Activated naive CD4-positive, alpha-beta T cell treated with anti-CD3 and anti-CD28 coated beads, Interleukin-2, amount 50 U/mL, for 72 hours (primary cell): ENCODE data around the gene DTNBP1. TPM values are rescaled to one million over a fixed set of nuclear protein-coding genes. Genes with fewer than 3 reads are reported as not detected.

Experiments
- ATAC-seq, 2 donors: fragments of 150-1000 bp; cut with Tn5 transposase; 2 replicates each; pipeline ENCODE4 v1.10.0; 2021; ENCODE audit warnings: mild to moderate bottlenecking in 2 of 2, moderate library complexity in 2 of 2
- DNase-seq, 2 donors: peaks; one replicate each; pipeline ENCODE4 v3.0.0; 2021 to 2022; ENCODE audit warnings: low spot score in 2 of 2
- H3K27ac Mint-ChIP-seq, 2 donors: one replicate each; pipeline ENCODE4 v1.8.0; 2022; ENCODE audit warnings: mild to moderate bottlenecking in 2 of 2, mixed read lengths in 2 of 2
- H3K36me3 Mint-ChIP-seq, 2 donors: one replicate each; pipeline ENCODE4 v1.8.0; 2022; ENCODE audit warnings: mixed read lengths in 2 of 2
- H3K9me3 Mint-ChIP-seq, 2 donors: one replicate each; pipeline ENCODE4 v1.8.0; 2022; ENCODE audit warnings: mixed read lengths in 2 of 2
- total RNA-seq, 2 donors: library from RNA; stranded (reverse); gene quantifications; one replicate each; pipeline ENCODE4 v1.2.3, GENCODE V29; 2022

DTNBP1 gene
- total RNA-seq, 2 donors from 2014 or later = 14.1 to 24.5 TPM

DNA sequence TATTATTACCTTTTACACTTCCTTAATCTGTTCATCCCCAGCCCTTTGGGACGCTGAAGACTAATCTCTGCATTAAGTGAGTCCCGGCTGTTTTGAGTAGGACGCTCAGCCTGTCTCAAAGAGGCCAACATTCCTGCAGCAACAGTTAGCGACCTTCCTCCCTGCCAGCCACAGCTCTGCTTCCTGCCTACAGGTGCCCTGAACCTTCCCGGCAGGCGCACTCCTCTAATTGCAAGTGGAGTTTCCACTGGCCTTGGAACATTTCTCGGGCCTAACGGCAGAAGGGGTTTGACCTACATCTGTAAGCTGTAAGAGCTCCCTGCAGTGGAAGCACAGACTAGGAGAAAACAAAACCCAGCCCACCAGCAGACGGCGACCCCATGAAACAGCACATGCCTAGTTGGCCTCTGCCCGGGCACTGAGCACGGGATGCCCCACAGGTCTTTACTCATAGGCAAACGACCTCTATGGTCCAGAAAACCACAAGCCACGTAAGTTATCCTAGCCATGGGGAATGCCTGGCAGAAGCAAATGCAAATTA lies 137.9 kb downstream of the DTNBP1 start:
- peaks cover 40 to 65% of the 10 kb centered on the region in 2 donors for H3K36me3 Mint-ChIP-seq
- H3K9me3 Mint-ChIP-seq = peaks cover 10 to 19% of the 10 kb centered on the region in 2 donors
- H3K27ac Mint-ChIP-seq = peak overlapping the region; percentile 69 to 80
- ATAC-seq = peak in 1 of 2 donors; percentile 56
- DNase-seq = no peak

DNA sequence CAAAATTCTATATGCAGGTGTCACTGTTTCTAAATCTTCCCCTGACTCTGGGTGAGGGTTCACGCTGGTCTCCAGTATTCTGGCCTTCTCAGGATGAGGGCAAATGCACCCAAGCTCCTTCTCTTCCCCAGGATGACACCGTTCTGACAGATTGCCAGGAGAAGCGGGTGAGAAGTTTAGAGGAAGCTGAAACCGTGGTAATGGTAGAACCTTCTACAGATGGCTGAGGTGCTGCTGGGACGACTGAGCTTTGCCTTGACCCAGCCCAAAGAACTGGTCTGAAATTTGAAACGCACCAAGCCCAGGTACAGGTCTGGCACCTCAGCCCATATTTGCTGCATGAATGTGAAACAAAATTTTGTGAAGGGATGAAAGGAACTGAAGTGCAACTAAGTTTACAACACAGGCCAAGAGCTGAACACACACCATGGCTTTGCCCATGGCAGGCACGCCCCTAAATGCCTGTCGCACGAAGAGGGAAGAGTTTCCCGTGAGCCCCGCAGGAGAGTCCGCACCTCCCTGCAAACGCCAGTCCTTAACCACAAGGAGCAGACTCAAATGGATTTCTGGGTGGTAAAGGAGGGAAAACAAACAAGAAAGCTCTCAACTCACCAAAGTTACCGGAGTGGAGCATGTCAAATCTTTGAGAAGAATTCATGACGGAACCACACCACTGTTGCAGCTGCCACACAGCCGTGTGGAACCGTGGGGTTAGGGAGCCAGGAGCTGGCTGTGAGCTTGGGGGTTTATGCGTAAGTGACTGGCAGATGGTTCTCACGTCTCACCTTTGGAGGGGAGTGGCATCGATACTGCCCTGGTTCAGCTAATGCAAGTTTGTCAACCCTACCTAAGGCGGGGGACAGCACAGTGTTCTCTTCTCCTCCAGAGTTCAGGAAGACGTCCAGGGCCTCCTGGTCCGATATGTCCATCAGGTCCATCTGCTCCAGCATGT lies 138.9 kb downstream of the DTNBP1 start:
- DNase-seq (no peak), ATAC-seq (no peak)
- Mint-ChIP-seq H3K27ac (peak overlapping the region; percentile 80 to 89), H3K36me3 (peaks cover 49 to 58% of the 10 kb centered on the region in 2 donors), H3K9me3 (peaks cover 10 to 19% of the 10 kb centered on the region in 2 donors)

DNA sequence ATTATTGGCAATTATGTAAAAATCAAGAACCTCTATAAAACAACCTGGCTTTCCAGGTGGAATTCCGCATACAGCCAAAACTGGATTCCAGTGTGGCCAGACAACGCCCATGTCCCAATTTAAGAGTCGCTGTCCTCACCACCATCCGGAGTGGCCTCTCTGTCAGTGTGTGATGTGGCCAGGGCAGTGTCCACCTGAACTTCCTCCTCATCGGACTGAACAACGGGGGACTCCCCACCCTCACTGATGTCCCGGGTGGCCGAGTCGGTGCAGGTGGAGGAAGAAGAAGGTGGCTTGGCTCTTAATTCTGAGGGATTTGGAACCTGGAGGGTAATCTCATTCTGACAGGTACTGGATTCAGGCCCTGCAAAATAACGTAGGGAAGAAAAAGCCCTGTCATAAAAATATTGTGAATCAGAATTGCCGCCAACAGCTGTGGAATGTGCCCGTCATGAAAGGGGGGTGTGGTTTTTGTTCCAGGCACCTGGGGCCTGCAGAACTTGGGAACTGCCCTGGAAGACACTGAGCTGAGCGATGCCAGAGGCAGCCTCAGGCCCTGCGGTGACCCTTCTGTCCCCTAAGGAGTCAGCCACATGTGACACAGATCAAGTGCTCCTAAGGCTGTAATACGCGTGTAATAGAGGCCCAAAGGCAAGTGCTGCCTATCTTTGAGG lies 139.8 kb downstream of the DTNBP1 start:
- DNase-seq (no peak), ATAC-seq (no peak)
- Mint-ChIP-seq H3K27ac (peak overlapping the region; percentile 80 to 91), H3K36me3 (peaks cover 45 to 52% of the 10 kb centered on the region in 2 donors), H3K9me3 (peaks cover 10 to 18% of the 10 kb centered on the region in 2 donors)

DNA sequence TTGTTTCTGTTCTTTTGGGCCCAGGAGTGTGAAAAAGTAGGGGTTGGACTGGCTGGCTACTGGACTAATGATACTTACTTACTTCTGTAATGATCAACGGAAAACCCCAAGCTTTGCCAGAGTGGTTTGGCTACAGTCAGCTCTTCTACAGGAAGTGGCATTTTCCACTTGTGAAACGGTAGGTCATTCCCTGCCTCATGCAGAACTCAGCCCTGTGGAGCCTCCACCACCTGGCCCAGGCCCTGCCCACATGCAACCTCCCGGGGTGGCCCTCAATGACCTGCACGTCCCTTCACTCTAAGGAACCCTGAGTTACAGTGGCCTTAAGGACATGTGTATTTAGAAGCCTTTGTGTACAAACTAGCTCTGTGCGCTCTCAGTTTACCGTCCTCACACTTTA lies 140.4 kb downstream of the DTNBP1 start:
- Mint-ChIP-seq H3K36me3 (peaks cover 41 to 46% of the 10 kb centered on the region in 2 donors), H3K27ac (peak overlapping the region; percentile 80 to 91), H3K9me3 (peaks cover 4 to 12% of the 10 kb centered on the region in 2 donors)
- DNase-seq = no peak
- ATAC-seq = peak; percentile 17 to 78

DNA sequence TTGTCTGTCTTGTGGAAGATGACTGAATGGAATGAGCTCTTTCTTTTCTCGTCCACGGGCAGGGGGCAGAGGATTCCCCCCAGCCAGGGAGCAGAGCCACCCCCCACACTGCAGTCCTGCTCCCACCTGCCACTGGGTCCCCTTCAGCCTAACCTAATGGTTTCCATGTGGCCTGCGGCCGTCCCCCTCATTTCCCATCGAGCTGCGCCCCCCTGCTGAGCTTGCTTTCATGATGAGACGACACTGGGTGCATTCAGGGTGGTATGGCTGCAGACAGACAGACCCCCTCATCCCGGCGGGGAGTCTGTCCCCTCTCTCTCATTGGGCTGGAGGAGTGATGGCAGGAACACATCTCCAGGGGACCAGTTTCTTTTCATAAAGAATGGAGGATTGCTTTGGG lies 140.8 kb downstream of the DTNBP1 start:
- no peak for DNase-seq
- Mint-ChIP-seq H3K9me3 (peaks cover 3 to 10% of the 10 kb centered on the region in 2 donors), H3K36me3 (peaks cover 41 to 42% of the 10 kb centered on the region in 2 donors)

DNA sequence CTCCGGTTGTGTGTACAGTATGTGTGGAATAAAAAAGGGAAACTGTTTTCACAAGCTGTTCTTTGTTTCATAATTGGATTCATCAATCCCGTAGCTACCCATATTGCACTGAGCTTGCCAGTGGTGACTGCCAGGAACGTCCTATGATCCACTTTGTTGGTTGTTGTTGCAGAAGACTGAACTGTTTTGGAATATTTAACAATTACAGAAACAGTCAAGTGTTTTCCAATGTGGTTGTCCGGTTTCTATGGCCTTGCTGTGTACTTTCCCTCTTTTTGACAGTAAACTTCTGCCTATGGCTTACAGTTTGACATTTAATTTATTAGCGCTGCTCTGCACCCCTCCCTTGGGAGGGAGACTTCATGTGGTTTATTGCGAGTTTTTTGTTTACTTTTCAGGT lies 141.2 kb downstream of the DTNBP1 start:
- peaks cover 3 to 10% of the 10 kb centered on the region in 2 donors for H3K9me3 Mint-ChIP-seq
- ATAC-seq (no peak), DNase-seq (no peak)
- H3K36me3 Mint-ChIP-seq = peaks cover 38 to 40% of the 10 kb centered on the region in 2 donors
- H3K27ac Mint-ChIP-seq = peak overlapping the region; percentile 80 to 91

More for the DNA sequence above, 140.8 kb downstream of the DTNBP1 start:
- H3K27ac Mint-ChIP-seq = peak overlapping the region; percentile 80 to 91
- ATAC-seq = no peak

DNA sequence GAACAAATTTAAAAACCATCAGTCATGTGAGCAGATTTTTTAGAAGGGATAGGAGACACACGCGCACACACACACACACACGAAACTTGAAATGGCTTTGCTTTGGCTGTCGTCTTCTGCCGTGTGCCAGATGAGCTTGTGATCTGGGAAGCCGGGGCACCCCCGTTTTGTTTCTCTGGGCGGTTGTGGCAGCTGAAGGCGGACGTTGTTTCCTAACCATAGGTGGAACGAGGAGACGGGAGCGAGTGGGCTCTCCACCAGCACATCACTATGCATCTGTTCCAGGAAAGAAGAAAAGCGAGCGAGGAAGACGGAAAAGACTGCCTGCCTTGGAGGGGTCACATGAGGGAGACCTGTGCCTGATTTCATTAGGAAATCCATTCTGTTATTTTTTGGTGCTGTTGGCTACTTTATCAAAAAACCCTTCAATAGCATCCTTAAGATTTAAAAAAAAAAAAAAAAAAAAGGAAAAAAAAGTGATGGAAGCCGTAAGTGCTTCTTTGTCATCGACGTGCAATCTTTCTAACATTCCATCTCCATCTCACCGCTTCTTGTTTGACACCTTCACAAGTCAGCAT lies 142.1 kb downstream of the DTNBP1 start:
- no peak for ATAC-seq
- H3K9me3 Mint-ChIP-seq = peaks cover 0 to 5% of the 10 kb centered on the region in 2 donors
- DNase-seq = no peak
- H3K36me3 Mint-ChIP-seq = peaks cover 29 to 39% of the 10 kb centered on the region in 2 donors
- peak overlapping the region in 1 of 2 donors; percentile 93 for H3K27ac Mint-ChIP-seq

DNA sequence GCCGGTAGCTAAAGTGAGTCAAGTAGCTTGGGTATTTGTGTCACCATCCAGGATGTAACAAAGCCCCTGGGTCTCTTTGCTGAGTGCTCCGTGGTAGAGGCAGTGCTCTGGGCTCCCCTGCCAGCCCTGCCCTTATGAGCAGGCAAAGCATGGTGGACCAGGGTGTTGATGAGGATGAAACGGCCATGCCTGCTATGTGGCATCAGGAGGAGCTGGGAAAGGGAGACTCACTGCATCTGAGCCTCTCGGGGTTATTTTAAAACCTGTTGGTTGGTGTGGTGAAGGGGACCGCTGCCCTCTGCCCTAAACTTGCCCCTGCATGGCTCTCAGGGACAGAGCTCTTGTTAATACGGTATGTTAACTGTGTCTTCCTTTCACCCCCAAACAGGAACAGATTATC lies 143.1 kb downstream of the DTNBP1 start:
- H3K27ac Mint-ChIP-seq = peak overlapping the region; percentile 45 to 60
- DNase-seq (no peak), ATAC-seq (no peak)
- H3K9me3 Mint-ChIP-seq = no peaks in the 10 kb centered on the region
- H3K36me3 Mint-ChIP-seq = peaks cover 25 to 37% of the 10 kb centered on the region in 2 donors

DNA sequence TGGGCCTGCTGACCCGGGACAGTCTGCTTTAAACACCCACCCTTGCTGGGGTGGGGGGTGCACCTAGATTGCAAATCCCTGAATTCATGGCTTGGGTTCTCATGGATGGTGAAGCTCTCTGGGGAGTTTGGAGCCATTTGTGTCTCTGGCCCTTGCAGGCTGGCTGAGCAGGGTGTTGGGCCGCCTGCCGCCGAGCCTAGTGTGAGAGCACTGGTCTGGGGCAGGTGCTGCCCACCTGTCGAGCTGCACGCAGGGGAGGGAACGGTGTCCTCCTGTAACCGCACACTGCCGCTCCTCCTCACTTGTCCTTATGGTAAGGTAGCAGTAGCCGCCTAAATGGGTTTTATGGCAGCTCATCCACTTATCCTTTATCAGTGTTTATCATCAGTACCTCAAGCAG lies 143.9 kb downstream of the DTNBP1 start:
- Mint-ChIP-seq H3K27ac (peak overlapping the region; percentile 36 to 60), H3K9me3 (no peaks in the 10 kb centered on the region), H3K36me3 (peaks cover 29 to 37% of the 10 kb centered on the region in 2 donors)
- ATAC-seq (no peak), DNase-seq (no peak)

DNA sequence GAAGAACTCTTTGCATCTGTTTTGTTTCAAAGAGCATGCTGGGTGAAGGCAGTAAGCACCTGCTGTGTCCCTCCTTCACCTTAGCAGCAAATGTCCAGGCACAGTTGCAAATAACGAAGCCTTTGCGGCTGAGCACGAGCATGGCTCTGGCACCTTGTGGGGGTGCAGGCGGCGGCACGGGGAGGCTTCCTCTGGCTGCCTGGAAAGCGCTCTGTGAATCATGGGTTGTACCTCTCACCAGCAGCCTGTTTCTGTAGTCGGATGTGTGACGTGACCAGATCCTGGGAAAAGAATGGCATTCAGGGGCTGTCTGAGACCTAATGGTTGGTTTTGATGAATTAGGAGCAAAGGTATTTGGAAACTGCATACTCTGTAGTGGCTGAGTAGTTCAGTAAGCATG lies 144.8 kb downstream of the DTNBP1 start:
- H3K27ac Mint-ChIP-seq = peak overlapping the region in 1 of 2 donors; percentile 37
- H3K9me3 Mint-ChIP-seq = no peaks in the 10 kb centered on the region
- ATAC-seq (no peak), DNase-seq (no peak)
- H3K36me3 Mint-ChIP-seq = peaks cover 35 to 38% of the 10 kb centered on the region in 2 donors

DNA sequence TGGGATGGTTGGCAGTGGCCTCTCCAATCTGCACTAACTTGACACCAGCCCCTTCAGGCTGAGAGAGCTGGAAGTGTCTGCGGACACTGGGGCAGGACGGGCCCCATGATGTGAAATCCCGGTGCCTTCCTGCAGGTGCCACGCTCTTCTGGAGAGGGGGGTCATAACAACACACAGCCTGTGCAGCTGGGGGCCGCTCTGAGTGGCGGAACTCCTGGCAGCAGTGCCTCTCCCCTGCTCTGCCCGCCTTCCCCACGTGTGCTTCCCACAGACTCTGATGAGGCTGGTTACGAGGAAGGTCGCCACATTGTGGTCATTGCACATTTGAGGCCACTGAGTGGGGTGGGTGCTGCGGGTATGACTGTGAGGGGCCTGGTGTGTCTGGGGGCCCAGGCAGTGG lies 145.2 kb downstream of the DTNBP1 start:
- Mint-ChIP-seq H3K9me3 (no peaks in the 10 kb centered on the region), H3K36me3 (peaks cover 36 to 42% of the 10 kb centered on the region in 2 donors), H3K27ac (peak overlapping the region in 1 of 2 donors; percentile 74)
- ATAC-seq (peak in 1 of 2 donors; percentile 4), DNase-seq (no peak)

DNA sequence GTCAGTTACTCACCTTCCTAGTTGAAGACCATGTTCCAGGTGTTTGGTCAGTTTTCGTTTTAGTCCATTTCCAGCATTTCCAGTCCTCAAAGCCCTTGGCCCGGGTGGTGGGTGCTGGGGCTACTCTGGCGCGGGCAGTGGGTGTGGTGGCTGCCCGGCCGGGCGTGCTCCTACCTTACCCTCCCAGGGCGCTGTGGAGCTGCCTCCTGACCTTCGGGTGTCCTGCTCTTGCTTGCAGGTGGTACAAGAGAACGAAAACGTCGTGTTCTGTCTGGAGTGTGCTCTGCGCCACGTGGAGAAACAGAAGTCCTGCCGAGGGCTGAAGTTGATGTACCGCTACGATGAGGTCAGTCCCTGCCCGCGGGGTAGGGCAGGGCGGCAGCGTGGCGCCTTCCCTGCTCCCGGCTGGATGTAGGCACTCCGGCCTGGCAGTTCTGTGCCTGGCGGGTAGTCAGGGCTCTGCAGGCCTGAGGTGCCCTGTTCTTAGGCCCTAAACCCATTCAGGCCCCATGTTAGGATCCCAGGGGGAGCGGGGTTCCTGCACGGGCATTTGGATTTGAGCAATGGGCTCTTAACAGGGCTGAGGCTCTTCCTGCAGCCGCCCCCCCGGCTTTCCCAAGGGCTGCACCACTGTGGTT lies 145.8 kb downstream of the DTNBP1 start:
- H3K9me3 Mint-ChIP-seq = no peaks in the 10 kb centered on the region
- H3K36me3 Mint-ChIP-seq = peaks cover 40 to 48% of the 10 kb centered on the region in 2 donors
- DNase-seq (no peak), ATAC-seq (no peak)
- peak overlapping the region in 1 of 2 donors; percentile 74 for H3K27ac Mint-ChIP-seq

DNA sequence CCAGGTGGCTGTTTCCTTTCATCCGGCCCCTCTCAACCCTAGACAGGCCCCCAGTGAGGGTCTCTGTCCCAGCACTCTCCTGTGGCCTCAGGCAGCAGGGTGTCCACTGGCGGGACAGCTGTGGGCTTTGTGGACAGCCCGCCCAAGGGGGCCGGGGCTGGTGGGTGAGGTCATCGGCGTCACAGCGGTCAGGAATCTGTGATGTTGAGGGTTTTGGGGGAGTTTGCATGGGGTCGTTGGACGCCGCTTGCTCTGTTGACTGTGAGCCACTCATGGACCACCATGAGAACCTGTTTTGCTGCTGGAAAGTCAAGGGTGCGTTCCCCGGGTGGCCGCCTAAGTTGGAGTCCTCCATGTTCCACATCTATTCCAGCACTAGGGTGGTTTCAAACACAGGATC lies 146.4 kb downstream of the DTNBP1 start:
- DNase-seq (no peak), ATAC-seq (no peak)
- peaks cover 42 to 53% of the 10 kb centered on the region in 2 donors for H3K36me3 Mint-ChIP-seq
- no peaks in the 10 kb centered on the region for H3K9me3 Mint-ChIP-seq
- H3K27ac Mint-ChIP-seq = peak overlapping the region; percentile 37 to 77

DNA sequence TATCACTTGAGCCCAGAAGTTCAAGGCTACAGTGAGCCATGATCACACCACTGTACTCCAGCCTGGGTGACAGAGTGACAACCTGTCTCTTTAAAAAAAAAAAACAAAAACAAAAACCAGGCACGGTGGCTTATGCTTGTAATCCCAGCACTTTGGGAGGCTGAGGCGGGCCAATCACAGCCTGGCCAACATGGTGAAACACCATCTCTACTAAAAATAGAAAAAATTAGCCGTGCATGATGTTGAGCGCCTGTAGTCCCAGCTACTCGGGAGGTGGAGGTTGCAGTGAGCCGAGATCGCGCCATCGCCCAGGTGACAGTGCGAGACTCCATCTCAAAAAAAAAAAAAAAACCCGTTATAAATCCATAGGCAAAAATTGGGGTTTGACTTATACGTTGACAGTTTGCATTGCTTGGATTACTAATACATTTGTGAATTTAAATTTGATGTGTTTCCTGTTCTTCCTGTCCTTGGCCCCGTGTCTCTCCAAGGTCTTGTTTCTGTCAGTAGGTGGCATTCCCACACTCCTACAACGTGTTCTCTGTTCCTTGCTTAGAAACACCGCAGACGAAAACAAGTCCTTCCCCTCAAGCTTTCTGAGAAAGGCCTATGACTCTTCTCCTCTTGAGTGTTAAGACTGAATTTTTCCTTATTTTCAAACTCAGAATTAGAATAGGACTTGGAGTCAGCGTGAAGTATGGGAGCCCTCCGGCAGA lies 147.0 kb downstream of the DTNBP1 start:
- Mint-ChIP-seq H3K36me3 (peaks cover 41 to 50% of the 10 kb centered on the region in 2 donors), H3K9me3 (no peaks in the 10 kb centered on the region), H3K27ac (peak overlapping the region; percentile 37 to 77)
- ATAC-seq (no peak), DNase-seq (no peak)

DNA sequence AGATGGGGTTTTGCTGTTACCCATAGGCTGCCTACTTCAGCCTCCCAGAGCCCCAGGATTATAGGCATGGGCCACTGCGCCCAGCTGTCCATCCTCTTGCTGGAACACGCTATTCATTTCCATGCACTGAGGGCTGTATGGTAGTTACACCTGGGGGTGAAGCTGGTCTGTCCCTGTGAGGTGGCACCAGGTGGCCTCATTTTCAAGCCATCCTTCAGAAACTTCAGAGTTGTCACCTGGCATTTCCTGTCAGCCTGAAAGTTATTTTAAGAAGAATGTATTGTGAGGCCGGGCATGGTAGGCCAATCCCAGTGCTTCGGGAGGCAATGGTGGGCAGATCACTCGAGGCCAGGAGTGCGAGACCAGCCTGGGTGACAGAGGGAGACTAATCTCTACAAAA lies 147.6 kb downstream of the DTNBP1 start:
- Mint-ChIP-seq H3K9me3 (no peaks in the 10 kb centered on the region), H3K27ac (peak overlapping the region; percentile 33 to 78), H3K36me3 (peaks cover 36 to 44% of the 10 kb centered on the region in 2 donors)
- no peak for DNase-seq
- no peak for ATAC-seq
